Suprapubic skin (tissue), 4 donors: ENCODE results near the gene ADGRA1. TPM values are rescaled to one million over a fixed set of nuclear protein-coding genes. Genes with fewer than 3 reads are reported as not detected.

ENCODE experiments used
- DNase-seq, 2 donors: peaks; one replicate each; pipeline ENCODE4 v3.0.0-alpha.2; 2019; ENCODE audit warnings: low spot score in 2 of 2
- H3K27ac ChIP-seq: fragments of 200-600 bp; sonication (generic); one replicate; pipeline ENCODE4 v1.5.1; 2019
- H3K27me3 ChIP-seq: fragments of 200-600 bp; sonication (generic); one replicate; pipeline ENCODE4 v1.5.1; 2019
- H3K36me3 ChIP-seq: fragments of 200-600 bp; sonication (generic); one replicate; pipeline ENCODE4 v1.5.1; 2019
- H3K4me1 ChIP-seq: fragments of 200-600 bp; sonication (generic); one replicate; pipeline ENCODE4 v1.5.1; 2019
- H3K4me3 ChIP-seq: fragments of 200-600 bp; sonication (generic); one replicate; pipeline ENCODE4 v1.5.1; 2019; ENCODE audit warnings: mild to moderate bottlenecking
- H3K9me3 ChIP-seq: fragments of 200-600 bp; sonication (generic); one replicate; pipeline ENCODE4 v1.5.1; 2019
- CTCF ChIP-seq, 2 donors: fragments of 200-600 bp in 1 of 2; fragments of 450-650 bp in 1 of 2; sonication (generic) in 1 of 2; IDR thresholded peaks; one replicate each; pipeline ENCODE4 v1.5.1; 2016 to 2019; ENCODE audit warnings: antibody characterized with exemption in 2 of 2, mild to moderate bottlenecking in 1 of 2, moderate library complexity in 1 of 2
- EP300 ChIP-seq: sonication (generic); formaldehyde crosslinking; IDR thresholded peaks from one replicate; pipeline ENCODE4 v1.6.1; 2017; ENCODE audit warnings: antibody characterized with exemption
- POLR2A ChIP-seq, 2 donors: fragments of 450-650 bp; IDR thresholded peaks; one replicate each; pipeline ENCODE4 v1.6.1; 2017; ENCODE audit warnings: antibody characterized with exemption in 2 of 2, mild to moderate bottlenecking in 2 of 2, moderate library complexity in 2 of 2
- POLR2AphosphoS5 ChIP-seq, 3 donors: sonication (generic); formaldehyde crosslinking; IDR thresholded peaks; one replicate each; pipeline ENCODE4 v1.6.1; 2017; ENCODE audit warnings: antibody characterized with exemption in 3 of 3
- WGBS: methylation state at CpG from one replicate; pipeline ENCODE4 v1.1.5; 2018; 5-methylcytosine and 5-hydroxymethylcytosine counted together
- total RNA-seq, 4 donors: library from RNA; depleted of rRNA; stranded (reverse); fragments of >200 nt; gene quantifications; one replicate each; pipeline ENCODE4 v1.1.0, GENCODE V29; 2016

ADGRA1 gene
- total RNA-seq, 4 donors from 2014 or later: not detected

GRCh38 chr10:133130602-133131001, 42.9 kb downstream of the ADGRA1 start:
- no peaks in the 10 kb centered on the region for H3K4me1 ChIP-seq
- H3K27me3 ChIP-seq: peaks cover 19% of the 10 kb centered on the region
- TF ChIP-seq EP300 (no peak), POLR2A (IDR thresholded peaks at IDR 0.05) (no peak), CTCF (IDR thresholded peaks at IDR 0.05) (no peak), POLR2AphosphoS5 (IDR thresholded peaks at IDR 0.05) (no peak)
- 66% methylated on average over 10 of the region's 11 CpGs for WGBS
- DNase-seq: no peak
- no peak overlapping the region for H3K27ac ChIP-seq
- H3K36me3 ChIP-seq: no peaks in the 10 kb centered on the region
- no peak overlapping the region for H3K4me3 ChIP-seq
- H3K9me3 ChIP-seq: no peaks in the 10 kb centered on the region

- TF ChIP-seq CTCF (IDR thresholded peaks at IDR 0.05): no peak
- TF ChIP-seq EP300: no peak
- TF ChIP-seq POLR2A (IDR thresholded peaks at IDR 0.05): no peak
- TF ChIP-seq POLR2AphosphoS5 (IDR thresholded peaks at IDR 0.05): no peak
- Histone ChIP-seq H3K27me3 (peaks cover 15% of the 10 kb centered on the region), H3K4me3 (no peak overlapping the region), H3K4me1 (no peaks in the 10 kb centered on the region), H3K27ac (no peak overlapping the region), H3K9me3 (no peaks in the 10 kb centered on the region), H3K36me3 (no peaks in the 10 kb centered on the region)
- 79% methylated on average over 4 of the region's 18 CpGs for WGBS
- DNase-seq: peak in 1 of 2 donors; percentile 33
Measured at GRCh38 chr10:133131053-133131452, 43.3 kb downstream of the ADGRA1 start.

- peaks cover 6% of the 10 kb centered on the region for H3K27me3 ChIP-seq
- no peaks in the 10 kb centered on the region for H3K4me1 ChIP-seq
- TF ChIP-seq POLR2A (IDR thresholded peaks at IDR 0.05) (no peak), EP300 (no peak), CTCF (IDR thresholded peaks at IDR 0.05) (no peak), POLR2AphosphoS5 (IDR thresholded peaks at IDR 0.05) (no peak)
- no peak overlapping the region for H3K4me3 ChIP-seq
- H3K27ac ChIP-seq: no peak overlapping the region
- H3K36me3 ChIP-seq: no peaks in the 10 kb centered on the region
- 75% methylated on average over 41 of the region's 41 CpGs for WGBS
- peak in 1 of 2 donors; percentile 51 for DNase-seq
- no peaks in the 10 kb centered on the region for H3K9me3 ChIP-seq
Measured at GRCh38 chr10:133131734-133132472, 44.2 kb downstream of the ADGRA1 start.

- H3K27me3 ChIP-seq: no peaks in the 10 kb centered on the region
- H3K9me3 ChIP-seq: no peaks in the 10 kb centered on the region
- H3K27ac ChIP-seq: no peak overlapping the region
- WGBS: 84% methylated on average over 7 of the region's 26 CpGs
- no peaks in the 10 kb centered on the region for H3K4me1 ChIP-seq
- peak in 1 of 2 donors; percentile 48 for DNase-seq
- no peaks in the 10 kb centered on the region for H3K36me3 ChIP-seq
- no peak overlapping the region for H3K4me3 ChIP-seq
- no peak for TF ChIP-seq POLR2A (IDR thresholded peaks at IDR 0.05)
- TF ChIP-seq POLR2AphosphoS5 (IDR thresholded peaks at IDR 0.05): no peak
- TF ChIP-seq CTCF (IDR thresholded peaks at IDR 0.05): no peak
- TF ChIP-seq EP300: no peak
Measured at GRCh38 chr10:133132473-133133291, 45.0 kb downstream of the ADGRA1 start.
